Type B pancreatic cell (in vitro differentiated cells): Measurements from ENCODE around the gene CAPRIN2. TPM values are rescaled to one million over a fixed set of nuclear protein-coding genes. Genes with fewer than 3 reads are reported as not detected.

Experiments used
- DNase-seq: peaks from one replicate; pipeline ENCODE4 v3.0.0; 2021; ENCODE audit warnings: mixed read lengths; ENCODE audit not compliant: unreplicated experiment; ENCODE audit errors: extremely low spot score
- H3K27ac Mint-ChIP-seq: 2 replicates; pipeline ENCODE4 v1.8.0; 2021; ENCODE audit warnings: mild to moderate bottlenecking, mixed read lengths
- H3K27me3 Mint-ChIP-seq: 2 replicates; pipeline ENCODE4 v1.8.0; 2021; ENCODE audit warnings: mixed read lengths
- H3K36me3 Mint-ChIP-seq: 2 replicates; pipeline ENCODE4 v1.8.0; 2021; ENCODE audit warnings: mixed read lengths
- H3K4me1 Mint-ChIP-seq: one replicate; pipeline ENCODE4 v1.8.0; 2021; ENCODE audit warnings: mixed read lengths; ENCODE audit not compliant: unreplicated experiment
- H3K4me3 Mint-ChIP-seq: 2 replicates; pipeline ENCODE4 v1.8.0; 2021; ENCODE audit warnings: mild to moderate bottlenecking, mixed read lengths
- H3K9me3 Mint-ChIP-seq: 2 replicates; pipeline ENCODE4 v1.8.0; 2021; ENCODE audit warnings: mixed read lengths
- total RNA-seq: library from RNA; stranded (reverse); gene quantifications from 2 replicates; pipeline ENCODE4 v1.2.1, GENCODE V29; 2021; ENCODE audit warnings: low replicate concordance
- TF ChIP-seq, protein P1 (sequence below): fragments of 200-600 bp; sonication (generic); conservative IDR thresholded peaks from 2 replicates; pipeline ENCODE4 v1.5.0; 2021; ENCODE audit warnings: antibody characterized with exemption, mild to moderate bottlenecking

CAPRIN2 gene
- total RNA-seq, 1 donor from 2014 or later = 44.9 TPM

DNA sequence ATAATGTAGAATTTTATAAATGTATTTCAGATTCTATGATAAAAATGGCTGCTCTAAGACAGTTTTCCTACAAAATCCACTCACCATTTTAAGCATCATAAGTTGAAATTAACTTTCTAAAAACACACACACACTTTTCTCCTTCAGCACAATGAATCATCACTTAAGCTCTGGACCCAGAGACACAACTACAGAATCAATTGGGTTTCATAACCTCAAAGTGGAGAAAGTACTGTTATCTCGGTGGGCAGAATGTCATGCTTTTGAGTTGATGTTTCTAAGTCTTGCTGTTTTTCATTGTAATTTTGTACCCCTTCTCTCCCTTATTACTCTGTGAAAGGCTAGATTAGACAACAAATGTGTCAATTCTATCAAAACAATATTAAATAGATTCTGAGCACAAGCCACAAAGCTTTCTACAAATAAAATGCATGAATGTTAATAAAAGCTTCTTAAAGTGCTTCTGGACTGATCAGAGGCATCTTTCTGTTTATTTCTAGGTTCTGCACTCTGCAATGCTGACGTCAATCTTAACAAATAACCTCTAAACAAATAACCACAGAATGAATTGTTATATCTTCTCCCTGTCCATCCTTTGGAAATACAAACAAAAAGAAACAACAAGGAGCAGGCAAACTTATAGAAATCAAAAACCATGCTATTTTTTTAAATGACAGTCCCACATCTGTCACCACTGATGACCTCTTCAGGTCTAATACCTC lies 67.3 kb downstream of the CAPRIN2 start:
- Mint-ChIP-seq H3K4me3 (no peak overlapping the region), H3K4me1 (no peaks in the 10 kb centered on the region), H3K27ac (no peak overlapping the region), H3K36me3 (peaks cover 34% of the 10 kb centered on the region), H3K27me3 (no peaks in the 10 kb centered on the region), H3K9me3 (no peaks in the 10 kb centered on the region)
- no peak for DNase-seq
- TF ChIP-seq, protein P1, sequence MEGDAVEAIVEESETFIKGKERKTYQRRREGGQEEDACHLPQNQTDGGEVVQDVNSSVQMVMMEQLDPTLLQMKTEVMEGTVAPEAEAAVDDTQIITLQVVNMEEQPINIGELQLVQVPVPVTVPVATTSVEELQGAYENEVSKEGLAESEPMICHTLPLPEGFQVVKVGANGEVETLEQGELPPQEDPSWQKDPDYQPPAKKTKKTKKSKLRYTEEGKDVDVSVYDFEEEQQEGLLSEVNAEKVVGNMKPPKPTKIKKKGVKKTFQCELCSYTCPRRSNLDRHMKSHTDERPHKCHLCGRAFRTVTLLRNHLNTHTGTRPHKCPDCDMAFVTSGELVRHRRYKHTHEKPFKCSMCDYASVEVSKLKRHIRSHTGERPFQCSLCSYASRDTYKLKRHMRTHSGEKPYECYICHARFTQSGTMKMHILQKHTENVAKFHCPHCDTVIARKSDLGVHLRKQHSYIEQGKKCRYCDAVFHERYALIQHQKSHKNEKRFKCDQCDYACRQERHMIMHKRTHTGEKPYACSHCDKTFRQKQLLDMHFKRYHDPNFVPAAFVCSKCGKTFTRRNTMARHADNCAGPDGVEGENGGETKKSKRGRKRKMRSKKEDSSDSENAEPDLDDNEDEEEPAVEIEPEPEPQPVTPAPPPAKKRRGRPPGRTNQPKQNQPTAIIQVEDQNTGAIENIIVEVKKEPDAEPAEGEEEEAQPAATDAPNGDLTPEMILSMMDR = no peak

DNA sequence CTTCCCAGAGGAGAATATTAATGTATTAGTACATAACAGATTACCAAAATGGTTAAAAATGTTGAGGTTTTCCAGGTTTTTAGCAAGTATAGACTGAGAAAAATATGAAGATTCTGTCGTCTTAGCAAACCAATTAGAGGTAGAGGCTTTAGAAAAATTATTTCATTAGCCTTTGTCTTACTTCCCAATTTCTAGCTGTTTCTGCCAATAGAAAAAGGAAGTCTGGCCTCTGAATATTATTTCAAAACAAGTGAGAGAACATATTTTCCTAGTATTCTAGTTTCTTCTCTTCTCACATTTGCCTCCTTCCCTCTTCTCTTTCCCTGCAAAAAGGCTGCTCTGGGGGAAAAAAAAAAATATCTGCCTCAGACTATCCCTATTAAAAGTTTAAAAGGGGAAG lies 75.5 kb downstream of the CAPRIN2 start:
- H3K9me3 Mint-ChIP-seq = no peaks in the 10 kb centered on the region
- H3K4me3 Mint-ChIP-seq = no peak overlapping the region
- H3K36me3 Mint-ChIP-seq = peaks cover 63% of the 10 kb centered on the region
- TF ChIP-seq, protein P1 = no peak
- no peaks in the 10 kb centered on the region for H3K4me1 Mint-ChIP-seq
- H3K27me3 Mint-ChIP-seq = no peaks in the 10 kb centered on the region
- no peak for DNase-seq
- no peak overlapping the region for H3K27ac Mint-ChIP-seq

DNA sequence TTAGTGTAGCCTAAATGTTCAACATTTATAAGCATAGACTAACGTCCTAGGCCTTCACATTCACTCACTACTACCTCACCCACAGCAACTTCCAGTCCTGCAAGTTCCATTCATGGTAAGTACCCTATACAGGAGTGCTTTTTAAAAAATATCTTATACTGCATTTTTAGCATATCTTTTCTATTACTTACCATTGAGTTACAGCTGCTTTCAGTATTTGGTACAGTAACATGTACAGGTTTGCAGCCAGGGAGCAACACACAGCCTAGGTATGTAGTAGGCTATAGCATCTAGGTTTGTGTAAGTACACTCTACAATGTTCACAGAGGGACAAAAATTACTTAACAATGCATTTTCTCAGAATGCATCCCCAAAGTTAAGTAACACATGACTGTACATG lies 76.5 kb downstream of the CAPRIN2 start:
- no peak overlapping the region for H3K27ac Mint-ChIP-seq

DNA sequence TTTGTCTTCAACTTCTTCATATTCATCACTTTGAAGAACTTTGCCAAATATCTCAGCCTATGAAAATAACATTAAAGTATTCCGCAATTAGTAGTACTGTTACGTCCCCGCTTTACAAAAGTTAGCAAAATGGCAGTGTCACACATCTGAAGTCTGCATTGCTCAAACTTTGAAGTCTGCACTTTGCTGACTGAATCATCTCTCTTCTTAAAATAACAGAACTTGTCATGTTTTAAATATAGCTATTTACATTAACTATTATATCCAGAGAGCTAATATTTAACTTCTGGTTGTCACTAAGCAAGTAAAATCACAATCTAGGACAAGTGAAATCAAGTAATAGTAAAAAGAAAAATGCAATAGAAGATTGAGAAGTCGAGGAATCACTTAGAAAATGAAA lies 93.5 kb downstream of the CAPRIN2 start:
- Mint-ChIP-seq H3K27me3 (no peaks in the 10 kb centered on the region), H3K27ac (no peak overlapping the region), H3K4me3 (no peak overlapping the region), H3K9me3 (no peaks in the 10 kb centered on the region), H3K4me1 (no peaks in the 10 kb centered on the region), H3K36me3 (peaks cover 31% of the 10 kb centered on the region)
- DNase-seq = no peak
- TF ChIP-seq, protein P1 = no peak

More for the DNA sequence above, 76.5 kb downstream of the CAPRIN2 start:
- no peaks in the 10 kb centered on the region for H3K4me1 Mint-ChIP-seq
- no peak for DNase-seq
- no peaks in the 10 kb centered on the region for H3K9me3 Mint-ChIP-seq
- TF ChIP-seq, protein P1 = no peak
- no peak overlapping the region for H3K4me3 Mint-ChIP-seq
- no peaks in the 10 kb centered on the region for H3K27me3 Mint-ChIP-seq
- peaks cover 56% of the 10 kb centered on the region for H3K36me3 Mint-ChIP-seq

Other genes with a start within 250 kb of the CAPRIN2 start
- 53.9 and 82.5 TPM in 2 replicates for gene IPO8, start 59.1 kb downstream of the CAPRIN2 start, total RNA-seq
- gene TSPAN11, start 171.8 kb upstream of the CAPRIN2 start, total RNA-seq = 9.5 and 52.3 TPM in 2 replicates